Measurements from ENCODE around the gene GRB2.

Gene GRB2

DNA sequence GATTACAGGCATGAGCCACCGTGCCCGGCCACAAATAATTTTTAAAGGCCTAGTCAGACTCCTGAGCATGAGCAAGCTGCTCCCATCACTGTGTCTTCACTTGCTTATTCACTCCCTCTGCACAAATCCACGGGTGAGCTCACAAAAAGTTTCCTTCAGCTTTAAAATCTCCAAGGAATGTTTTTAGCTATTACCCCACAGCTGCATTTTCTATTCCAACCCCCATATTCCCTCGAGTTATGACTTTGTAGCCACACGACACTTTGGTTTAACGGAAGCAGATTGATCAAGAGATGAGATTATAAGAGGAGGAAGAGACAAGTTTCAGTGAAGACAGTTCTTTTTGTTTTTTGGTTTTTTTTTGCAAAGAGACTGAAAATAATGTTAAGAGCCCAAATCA is 67.1 kb downstream of the GRB2 start:
- no peak for TF ChIP-seq EGR1 (IDR thresholded peaks at IDR 0.05)
- no peak for TF ChIP-seq TCF12 (IDR thresholded peaks at IDR 0.05; ENCODE audit: low read depth)
- TF ChIP-seq NFIC (IDR thresholded peaks at IDR 0.05): no peak
- no peak for TF ChIP-seq RAD21 (IDR thresholded peaks at IDR 0.05; ENCODE audit: low read depth)

DNA sequence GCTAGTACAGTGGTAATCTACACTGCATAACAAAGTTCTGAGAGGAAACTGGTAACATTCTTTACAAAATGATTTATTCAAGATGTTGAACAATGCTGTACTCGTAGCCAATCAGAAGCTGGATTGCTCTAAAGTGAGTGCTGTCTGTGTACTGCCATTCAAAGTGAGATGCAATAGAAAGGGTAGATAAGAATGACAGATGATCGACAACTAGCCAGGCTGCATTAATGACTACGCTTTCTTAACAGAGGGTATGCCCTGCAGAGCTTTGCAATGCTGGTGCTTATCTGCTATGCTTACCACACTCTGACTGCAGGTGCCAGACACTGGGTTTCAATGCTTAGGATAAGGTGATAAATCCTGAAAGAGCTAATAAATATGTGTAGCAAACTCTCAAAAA is 70.2 kb downstream of the GRB2 start:
- TF ChIP-seq TEAD4 (IDR thresholded peaks at IDR 0.05) (no peak), CREB1 (IDR thresholded peaks at IDR 0.05; ENCODE audit: low read depth) (no peak), TCF12 (IDR thresholded peaks at IDR 0.05; ENCODE audit: low read depth) (no peak), EGR1 (IDR thresholded peaks at IDR 0.05) (no peak), YY1 (IDR thresholded peaks at IDR 0.05; ENCODE audit: low read depth) (no peak), CEBPB (IDR thresholded peaks at IDR 0.05) (no peak)
- TF ChIP-seq, protein P1, sequence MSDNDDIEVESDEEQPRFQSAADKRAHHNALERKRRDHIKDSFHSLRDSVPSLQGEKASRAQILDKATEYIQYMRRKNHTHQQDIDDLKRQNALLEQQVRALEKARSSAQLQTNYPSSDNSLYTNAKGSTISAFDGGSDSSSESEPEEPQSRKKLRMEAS (IDR thresholded peaks at IDR 0.05): no peak
- TF ChIP-seq, protein P2, sequence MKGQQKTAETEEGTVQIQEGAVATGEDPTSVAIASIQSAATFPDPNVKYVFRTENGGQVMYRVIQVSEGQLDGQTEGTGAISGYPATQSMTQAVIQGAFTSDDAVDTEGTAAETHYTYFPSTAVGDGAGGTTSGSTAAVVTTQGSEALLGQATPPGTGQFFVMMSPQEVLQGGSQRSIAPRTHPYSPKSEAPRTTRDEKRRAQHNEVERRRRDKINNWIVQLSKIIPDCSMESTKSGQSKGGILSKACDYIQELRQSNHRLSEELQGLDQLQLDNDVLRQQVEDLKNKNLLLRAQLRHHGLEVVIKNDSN (IDR thresholded peaks at IDR 0.05): no peak
- TF ChIP-seq, protein P3, sequence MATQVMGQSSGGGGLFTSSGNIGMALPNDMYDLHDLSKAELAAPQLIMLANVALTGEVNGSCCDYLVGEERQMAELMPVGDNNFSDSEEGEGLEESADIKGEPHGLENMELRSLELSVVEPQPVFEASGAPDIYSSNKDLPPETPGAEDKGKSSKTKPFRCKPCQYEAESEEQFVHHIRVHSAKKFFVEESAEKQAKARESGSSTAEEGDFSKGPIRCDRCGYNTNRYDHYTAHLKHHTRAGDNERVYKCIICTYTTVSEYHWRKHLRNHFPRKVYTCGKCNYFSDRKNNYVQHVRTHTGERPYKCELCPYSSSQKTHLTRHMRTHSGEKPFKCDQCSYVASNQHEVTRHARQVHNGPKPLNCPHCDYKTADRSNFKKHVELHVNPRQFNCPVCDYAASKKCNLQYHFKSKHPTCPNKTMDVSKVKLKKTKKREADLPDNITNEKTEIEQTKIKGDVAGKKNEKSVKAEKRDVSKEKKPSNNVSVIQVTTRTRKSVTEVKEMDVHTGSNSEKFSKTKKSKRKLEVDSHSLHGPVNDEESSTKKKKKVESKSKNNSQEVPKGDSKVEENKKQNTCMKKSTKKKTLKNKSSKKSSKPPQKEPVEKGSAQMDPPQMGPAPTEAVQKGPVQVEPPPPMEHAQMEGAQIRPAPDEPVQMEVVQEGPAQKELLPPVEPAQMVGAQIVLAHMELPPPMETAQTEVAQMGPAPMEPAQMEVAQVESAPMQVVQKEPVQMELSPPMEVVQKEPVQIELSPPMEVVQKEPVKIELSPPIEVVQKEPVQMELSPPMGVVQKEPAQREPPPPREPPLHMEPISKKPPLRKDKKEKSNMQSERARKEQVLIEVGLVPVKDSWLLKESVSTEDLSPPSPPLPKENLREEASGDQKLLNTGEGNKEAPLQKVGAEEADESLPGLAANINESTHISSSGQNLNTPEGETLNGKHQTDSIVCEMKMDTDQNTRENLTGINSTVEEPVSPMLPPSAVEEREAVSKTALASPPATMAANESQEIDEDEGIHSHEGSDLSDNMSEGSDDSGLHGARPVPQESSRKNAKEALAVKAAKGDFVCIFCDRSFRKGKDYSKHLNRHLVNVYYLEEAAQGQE (IDR thresholded peaks at IDR 0.05; ENCODE audit: low read depth): no peak

DNA sequence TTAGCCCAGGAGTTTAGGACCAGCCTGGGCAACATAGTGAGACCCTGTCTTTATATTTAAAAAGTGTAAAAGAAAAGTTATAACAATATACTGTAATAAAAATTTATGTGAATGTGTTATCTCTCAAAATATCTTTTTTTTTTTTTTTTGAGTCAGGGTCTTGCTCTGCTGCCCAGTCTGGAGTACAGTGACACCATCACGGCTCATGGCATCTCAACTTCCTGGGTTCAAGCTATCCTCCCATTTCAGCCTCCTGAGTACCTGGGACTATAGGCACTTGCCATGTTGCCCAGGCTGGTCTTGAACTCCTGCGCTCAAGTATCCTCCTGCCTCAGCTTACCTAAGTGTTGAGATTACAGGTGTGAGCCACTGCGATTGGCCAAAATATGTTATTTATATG is 70.8 kb downstream of the GRB2 start:
- TF ChIP-seq EGR1 (IDR thresholded peaks at IDR 0.05) (no peak), YY1 (IDR thresholded peaks at IDR 0.05; ENCODE audit: low read depth) (no peak), TEAD4 (IDR thresholded peaks at IDR 0.05) (no peak), EP300 (IDR thresholded peaks at IDR 0.05; ENCODE audit: borderline replicate concordance) (no peak), CEBPB (IDR thresholded peaks at IDR 0.05) (no peak), ZBTB7A (IDR thresholded peaks at IDR 0.05; ENCODE audit: low read depth) (no peak), NFIC (IDR thresholded peaks at IDR 0.05) (no peak), FOXM1 (IDR thresholded peaks at IDR 0.05; ENCODE audit: borderline replicate concordance, low read depth) (no peak)
- TF ChIP-seq, protein P1 (IDR thresholded peaks at IDR 0.05): no peak

DNA sequence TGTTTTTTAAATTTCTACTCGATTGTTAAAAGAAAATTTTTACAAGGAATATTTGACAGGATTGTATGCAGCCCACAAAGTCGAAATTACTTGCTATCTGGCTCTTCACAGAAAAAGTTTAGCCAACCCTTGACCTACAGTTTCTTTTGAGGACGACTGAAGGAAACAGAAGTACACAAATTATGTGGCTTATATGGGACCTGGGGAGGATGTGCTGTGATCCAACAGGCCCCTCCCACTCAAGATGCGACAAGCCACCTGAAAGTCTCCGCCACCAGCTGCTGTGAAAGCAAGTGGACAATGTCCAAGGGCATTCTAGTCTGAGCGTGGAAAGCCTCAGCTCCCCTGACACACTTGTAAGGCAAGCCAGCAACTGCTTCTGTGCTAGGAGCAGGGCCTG is 73.8 kb downstream of the GRB2 start:
- no peak for TF ChIP-seq YY1 (IDR thresholded peaks at IDR 0.05; ENCODE audit: low read depth)
- no peak for TF ChIP-seq RAD21 (IDR thresholded peaks at IDR 0.05; ENCODE audit: low read depth)
- no peak for TF ChIP-seq EP300 (IDR thresholded peaks at IDR 0.05; ENCODE audit: borderline replicate concordance)
- no peak for TF ChIP-seq CEBPB (IDR thresholded peaks at IDR 0.05)
- TF ChIP-seq, protein P1 (IDR thresholded peaks at IDR 0.05): no peak
- no peak for TF ChIP-seq TEAD4 (IDR thresholded peaks at IDR 0.05)
- no peak for TF ChIP-seq NFIC (IDR thresholded peaks at IDR 0.05)
- TF ChIP-seq, protein P3 (IDR thresholded peaks at IDR 0.05; ENCODE audit: low read depth): no peak
- TF ChIP-seq CREB1 (IDR thresholded peaks at IDR 0.05; ENCODE audit: low read depth): no peak
- TF ChIP-seq, protein P2 (IDR thresholded peaks at IDR 0.05): no peak
- TF ChIP-seq ZBTB7A (IDR thresholded peaks at IDR 0.05; ENCODE audit: low read depth): no peak

DNA sequence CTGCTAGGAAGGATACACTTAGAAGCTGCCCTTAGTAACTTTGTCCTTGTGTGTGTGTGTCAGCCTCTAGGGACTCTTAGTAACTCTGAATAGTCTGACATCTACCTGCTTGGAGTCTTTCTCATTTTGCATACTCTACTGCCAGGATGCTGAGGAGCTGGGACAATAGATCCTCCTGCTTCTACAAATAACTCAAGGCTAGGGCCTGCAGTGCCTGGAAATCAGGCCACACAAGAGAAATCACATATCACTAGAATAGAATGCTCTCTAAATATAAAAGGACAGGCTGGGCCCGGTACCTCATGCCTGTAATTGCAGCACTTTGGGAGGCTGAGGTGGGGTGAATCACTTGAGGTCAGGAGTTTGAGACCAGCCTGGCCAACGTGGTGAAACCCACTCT is 77.7 kb downstream of the GRB2 start:
- no peak for TF ChIP-seq EP300 (IDR thresholded peaks at IDR 0.05; ENCODE audit: borderline replicate concordance)
- no peak for TF ChIP-seq FOXM1 (IDR thresholded peaks at IDR 0.05; ENCODE audit: borderline replicate concordance, low read depth)
- no peak for TF ChIP-seq TCF12 (IDR thresholded peaks at IDR 0.05; ENCODE audit: low read depth)
- TF ChIP-seq YY1 (IDR thresholded peaks at IDR 0.05; ENCODE audit: low read depth): no peak
- no peak for TF ChIP-seq NFIC (IDR thresholded peaks at IDR 0.05)
- TF ChIP-seq TAF1 (IDR thresholded peaks at IDR 0.05; ENCODE audit: low read depth): no peak
- TF ChIP-seq, protein P1 (IDR thresholded peaks at IDR 0.05): no peak
- TF ChIP-seq, protein P2 (IDR thresholded peaks at IDR 0.05): no peak
- no peak for TF ChIP-seq CEBPB (IDR thresholded peaks at IDR 0.05)
- no peak for TF ChIP-seq TEAD4 (IDR thresholded peaks at IDR 0.05)
- no peak for TF ChIP-seq RAD21 (IDR thresholded peaks at IDR 0.05; ENCODE audit: low read depth)
- TF ChIP-seq ZBTB7A (IDR thresholded peaks at IDR 0.05; ENCODE audit: low read depth): no peak
- no peak for TF ChIP-seq EGR1 (IDR thresholded peaks at IDR 0.05)
- no peak for TF ChIP-seq CREB1 (IDR thresholded peaks at IDR 0.05; ENCODE audit: low read depth)
- TF ChIP-seq, protein P3 (IDR thresholded peaks at IDR 0.05; ENCODE audit: low read depth): no peak
